Activated CD8-positive, alpha-beta memory T cell treated with anti-CD3 and anti-CD28 coated beads, Interleukin-2, amount 50 U/mL, for 1 hour (primary cell): Measurements from ENCODE around the gene TSPAN11.
"Not testable (repeated sequence)": the region's sequence is repeated elsewhere in the genome, so short reads cannot be mapped to it uniquely, and the experiment has no call there.

ENCODE experiments used
- DNase-seq: peaks from one replicate; pipeline ENCODE4 v3.0.0-alpha.2; 2020; ENCODE audit errors: extremely low read depth

The TSPAN11 gene, protein sequence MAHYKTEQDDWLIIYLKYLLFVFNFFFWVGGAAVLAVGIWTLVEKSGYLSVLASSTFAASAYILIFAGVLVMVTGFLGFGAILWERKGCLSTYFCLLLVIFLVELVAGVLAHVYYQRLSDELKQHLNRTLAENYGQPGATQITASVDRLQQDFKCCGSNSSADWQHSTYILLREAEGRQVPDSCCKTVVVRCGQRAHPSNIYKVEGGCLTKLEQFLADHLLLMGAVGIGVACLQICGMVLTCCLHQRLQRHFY

DNA sequence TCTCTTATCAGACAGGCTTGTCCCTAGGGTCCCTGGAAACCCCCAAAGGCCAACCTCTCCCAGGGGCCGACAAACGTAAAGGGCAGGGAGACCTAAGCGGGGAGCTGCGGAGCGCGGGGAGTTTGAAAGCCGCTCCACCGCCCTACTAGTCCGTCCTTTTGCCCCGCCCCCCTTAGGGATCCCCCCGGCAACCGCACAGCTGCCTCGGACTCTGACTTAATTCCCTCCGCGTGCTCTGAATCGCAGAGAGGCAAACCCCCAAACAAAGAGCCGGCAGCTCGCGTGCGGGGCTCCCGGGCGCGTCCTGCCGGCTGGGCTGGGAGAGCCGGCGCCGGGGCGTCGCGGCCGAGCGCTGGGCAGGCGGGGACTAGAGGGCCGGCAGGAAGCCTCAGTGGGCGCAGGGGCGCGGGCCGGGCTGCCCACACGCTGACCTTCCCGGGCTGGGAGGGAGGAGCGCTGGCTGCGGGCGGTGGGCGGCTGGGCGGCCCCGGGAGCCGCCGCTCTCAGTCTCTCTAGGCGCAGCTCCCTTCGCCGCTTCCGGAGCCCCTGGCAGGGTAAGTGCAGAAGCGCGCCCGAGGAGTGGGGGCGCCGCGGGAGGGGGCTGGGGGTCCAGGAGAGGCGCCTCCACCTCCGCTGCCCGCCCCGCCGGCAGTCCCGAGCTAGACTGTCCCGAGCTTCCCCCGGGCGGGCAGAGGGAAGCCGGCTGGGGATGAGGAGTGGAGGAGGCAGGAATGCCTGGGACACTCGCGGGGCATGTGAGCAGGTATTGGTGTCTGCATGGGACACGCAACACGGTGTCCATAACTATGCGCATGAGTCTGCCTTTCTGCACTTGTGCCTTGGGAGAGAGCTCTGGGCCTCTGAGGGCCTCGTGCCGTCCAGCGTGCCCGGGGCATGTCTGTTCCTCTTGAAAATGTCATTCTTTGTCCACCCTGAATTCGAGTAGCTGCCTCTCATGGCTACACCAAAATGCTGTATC lies at the start of gene TSPAN11:
TSS of gene TSPAN11 (plus strand) at position 506 of the 979 bp plus-strand sequence. CDS start 27,244 bp downstream, outside the sequence.
- DNase-seq, result no peak

DNA sequence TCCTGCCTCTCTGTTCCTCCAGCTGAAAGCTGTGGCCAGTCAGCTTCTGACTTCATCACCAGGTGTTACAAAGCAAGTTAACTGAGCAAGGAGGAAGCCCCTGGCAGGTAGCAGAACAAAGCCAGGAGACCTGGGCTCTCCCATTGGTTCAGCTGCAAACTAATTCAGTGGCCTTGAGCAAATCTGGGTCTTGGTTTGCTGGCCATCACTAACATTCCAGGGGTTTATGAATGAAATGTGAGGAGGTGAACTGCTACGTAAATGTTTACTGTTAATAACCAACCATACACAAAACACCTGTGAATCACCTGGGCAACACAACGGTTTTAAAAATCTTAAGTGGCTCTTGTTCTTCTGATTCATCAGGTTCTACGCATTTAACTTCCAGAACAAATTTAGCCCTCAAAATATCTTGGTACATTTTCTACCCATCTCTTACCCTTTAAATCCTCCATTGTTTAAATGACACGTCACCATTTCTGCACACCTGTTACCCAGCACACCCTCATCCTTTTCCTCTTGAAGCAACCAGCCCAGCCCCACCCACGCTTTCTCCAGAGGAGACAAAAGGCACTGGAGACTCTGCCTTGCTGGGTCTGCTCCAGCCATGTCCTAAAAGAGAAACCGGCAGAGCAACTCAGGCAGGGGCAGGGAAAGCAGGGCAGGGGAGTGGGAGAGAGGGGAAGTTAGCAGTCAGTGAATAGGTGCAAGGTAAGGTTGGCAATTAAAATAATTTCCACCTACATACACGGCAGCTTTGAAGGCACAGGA lies 49.3 kb upstream of the TSPAN11 start:
- no peak for DNase-seq

DNA sequence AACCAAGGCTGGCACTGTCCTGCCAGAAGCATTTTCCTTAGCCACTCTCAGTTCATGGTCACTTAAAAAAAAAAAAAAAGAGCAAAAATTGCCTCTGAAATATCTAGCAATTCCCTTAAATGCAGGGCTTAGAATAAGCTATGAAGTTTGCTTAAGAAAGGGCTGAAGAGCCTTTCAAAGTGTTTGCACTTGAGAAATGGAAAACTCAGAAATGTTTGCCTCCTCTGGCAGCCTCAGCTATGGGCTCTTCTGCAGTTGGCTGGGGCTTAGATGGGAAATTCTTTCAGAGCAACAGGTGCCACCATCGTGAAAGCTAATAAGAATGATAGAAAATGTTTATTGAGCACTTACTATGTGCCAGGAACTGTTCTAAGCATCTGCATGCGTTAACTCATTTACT lies 48.5 kb upstream of the TSPAN11 start:
- DNase-seq, result no peak

DNA sequence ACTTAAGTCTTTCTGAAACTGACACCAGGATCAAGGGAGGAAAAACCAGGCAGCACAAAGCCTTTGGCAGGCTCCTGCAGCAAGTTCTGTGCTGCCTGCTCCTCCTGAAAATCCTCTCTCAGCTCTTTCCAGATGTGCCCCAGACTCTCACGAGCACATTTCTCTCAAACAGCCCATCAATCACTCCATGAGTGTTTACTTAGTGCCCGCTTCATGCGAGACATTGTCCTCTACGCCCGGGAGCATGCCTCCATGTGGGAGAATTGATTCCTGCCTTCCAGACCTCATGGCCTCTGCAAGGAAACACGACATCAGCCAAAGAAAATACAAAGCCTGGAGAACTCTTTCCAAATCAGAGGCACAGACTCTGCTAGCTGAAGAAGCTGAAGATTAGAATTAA lies 46.5 kb upstream of the TSPAN11 start:
- DNase-seq, result no peak

DNA sequence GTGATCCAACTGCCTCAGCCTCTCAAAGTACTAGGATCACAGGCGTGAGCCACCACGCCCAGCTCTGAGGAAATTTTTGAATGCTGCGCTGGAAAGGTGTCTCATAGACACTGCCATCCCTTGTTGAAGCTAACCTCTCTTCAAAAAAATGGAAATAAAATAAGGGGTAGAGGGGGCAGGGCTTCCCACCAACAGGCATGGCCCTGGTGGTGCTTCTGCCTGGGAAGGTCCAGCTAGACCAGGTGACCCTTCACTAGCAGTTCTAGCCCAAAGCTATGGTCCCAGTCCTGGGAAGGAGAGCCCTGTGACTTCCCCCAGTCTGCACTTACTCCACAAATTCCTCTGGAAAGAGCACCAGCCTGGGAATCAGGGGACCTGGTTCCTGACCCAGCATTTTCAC lies 45.7 kb upstream of the TSPAN11 start:
- DNase-seq, result no peak

DNA sequence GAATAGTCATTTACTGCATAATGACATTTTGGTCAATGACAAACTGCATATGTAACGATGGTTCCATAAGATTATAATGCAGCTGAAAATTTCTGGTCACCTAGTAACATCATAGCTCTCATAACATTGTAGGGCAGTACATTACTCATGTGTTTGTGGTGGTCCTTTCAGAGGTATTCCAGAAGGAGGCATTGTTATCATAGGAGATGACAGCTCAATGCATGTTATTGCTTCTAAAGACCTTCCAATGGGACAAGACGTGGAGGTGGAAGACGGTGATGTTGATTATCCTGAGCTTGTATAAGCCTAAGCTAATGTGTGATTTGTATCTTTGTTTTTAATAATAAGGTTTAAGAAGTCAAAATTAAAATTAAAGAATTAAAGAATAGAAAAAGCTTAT lies 43.8 kb upstream of the TSPAN11 start:
- no peak for DNase-seq

DNA sequence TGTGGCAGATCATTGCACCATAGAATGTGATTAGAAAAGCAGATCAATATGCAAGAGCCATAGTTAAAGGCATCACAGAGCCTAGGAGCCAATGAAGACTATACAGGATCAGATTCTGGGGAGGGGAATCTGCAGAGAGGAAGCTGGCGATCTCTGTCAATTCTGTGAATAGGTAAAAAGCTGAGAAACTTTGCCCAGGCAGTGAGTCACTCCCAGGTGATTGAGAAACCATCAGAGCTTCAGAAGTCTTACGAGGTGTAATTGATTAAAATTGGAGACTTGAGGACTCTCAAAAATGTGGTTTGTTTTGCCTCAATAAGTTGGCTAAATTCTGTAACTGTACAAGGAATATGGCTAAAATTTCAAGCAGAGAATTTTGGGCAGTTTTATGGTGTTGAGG lies 41.7 kb upstream of the TSPAN11 start:
- DNase-seq, result no peak

DNA sequence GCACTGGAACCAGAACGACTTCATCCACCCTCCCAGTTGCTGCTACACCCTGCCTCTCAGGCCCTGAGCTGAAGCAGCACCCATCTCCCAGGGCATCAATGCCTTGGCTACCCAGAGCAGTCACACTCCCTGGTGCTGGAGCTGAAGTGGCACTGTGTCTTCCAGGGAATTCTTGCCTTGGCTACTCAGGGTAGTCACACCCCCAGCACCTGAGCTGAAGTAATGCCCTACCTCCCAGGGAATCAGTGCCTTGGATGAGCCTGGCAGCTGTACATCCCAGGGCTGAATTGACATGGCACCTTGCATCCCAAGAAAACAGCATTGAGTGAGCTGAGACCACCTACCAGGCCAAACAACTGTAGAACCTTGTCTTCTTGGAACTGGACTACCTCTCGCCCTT lies 41.2 kb upstream of the TSPAN11 start:
- no peak for DNase-seq

DNA sequence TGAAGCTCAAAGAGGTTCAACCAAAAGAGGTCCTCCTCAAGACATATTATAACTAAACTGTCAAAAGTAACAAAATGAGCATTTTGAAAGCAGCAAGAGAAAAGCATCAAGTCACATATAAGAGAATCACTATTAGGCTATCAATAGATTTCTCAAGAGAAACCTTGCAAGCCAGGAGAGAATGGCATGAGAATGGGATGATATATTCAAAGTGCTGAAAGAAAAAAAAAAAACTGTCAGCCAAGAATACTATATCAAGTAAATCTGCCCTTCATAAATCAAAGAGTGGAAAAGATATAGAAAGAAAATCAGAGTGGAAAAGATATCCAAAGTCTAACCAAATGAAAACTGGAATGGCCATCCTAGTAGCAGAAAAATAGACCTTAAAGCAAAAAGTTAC lies 39.3 kb upstream of the TSPAN11 start:
- DNase-seq, result no peak

DNA sequence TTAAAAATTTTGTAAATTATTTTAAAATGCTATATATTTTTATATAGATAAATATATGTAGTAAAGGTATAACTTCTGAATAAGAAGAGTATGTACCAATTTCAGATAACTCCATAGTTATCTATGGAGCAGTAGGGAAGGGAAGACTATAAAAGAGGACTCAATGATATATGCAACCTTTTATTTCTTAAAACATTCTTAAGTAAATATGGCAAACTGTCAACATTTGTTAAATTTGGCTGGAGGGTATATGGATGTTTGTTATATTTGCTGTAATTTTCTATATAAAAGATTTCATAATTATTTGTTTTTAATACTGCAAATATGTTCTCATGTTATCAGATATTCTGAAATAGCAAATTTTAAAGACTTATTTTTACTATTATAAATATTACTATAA lies 38.3 kb upstream of the TSPAN11 start:
- DNase-seq, result no peak

DNA sequence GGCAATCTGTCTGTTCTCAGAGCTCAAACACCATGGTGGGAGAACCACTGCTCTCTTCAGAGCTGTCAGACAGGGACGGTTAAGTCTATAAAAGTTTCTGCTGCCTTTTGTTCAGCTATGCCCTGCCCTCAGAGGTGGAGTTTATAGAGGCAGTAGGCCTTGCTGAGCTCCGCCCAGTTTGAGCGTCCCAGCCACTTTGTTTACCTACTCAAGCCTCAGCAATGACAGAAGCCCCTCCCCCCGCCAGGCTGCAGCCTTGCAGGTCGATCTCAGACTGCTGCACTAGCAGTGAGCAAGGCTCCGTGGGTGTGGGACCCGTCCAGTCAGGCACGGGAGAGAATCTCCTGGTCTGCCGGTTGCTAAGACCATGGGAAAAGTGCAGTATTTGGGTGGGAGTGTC lies 32.0 kb upstream of the TSPAN11 start:
- DNase-seq, result not testable (repeated sequence)

DNA sequence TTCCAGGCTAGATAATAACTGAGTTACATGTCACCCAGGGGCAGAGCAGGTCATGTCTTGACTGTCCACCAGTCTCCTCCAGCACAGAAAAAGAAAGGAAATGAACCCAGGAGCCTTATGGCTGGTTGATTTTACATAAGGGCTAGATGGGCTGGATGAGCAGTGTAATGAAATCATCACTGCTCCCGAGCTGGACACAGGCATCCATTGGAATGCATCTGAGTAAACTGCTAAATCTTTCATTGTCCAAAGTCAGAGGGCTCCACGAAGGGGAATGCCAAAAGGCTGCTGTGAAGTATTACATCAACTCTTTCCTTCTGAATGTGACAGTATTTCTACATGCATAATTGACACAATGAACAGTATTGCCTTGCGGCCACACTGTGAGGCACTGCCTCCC lies 30.1 kb upstream of the TSPAN11 start:
- no peak for DNase-seq

DNA sequence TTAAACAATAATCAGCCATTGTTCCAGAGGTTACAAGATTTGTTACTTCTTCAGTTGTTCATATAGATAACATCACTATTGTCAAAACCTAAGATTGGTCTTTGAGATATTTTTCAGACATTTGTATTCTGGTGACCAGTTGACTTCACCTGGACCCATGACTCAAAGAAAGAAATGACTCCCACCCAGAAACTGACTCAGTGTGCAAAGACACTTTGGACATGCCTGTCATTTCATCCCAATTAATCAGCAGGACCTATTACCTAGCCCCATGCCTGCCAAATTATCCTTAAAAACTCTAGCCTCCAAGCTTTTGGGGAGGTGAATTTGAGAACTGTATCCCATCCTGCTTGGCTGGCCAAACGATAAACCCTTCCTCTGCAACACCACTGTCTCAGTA lies 27.7 kb upstream of the TSPAN11 start:
- no peak for DNase-seq

DNA sequence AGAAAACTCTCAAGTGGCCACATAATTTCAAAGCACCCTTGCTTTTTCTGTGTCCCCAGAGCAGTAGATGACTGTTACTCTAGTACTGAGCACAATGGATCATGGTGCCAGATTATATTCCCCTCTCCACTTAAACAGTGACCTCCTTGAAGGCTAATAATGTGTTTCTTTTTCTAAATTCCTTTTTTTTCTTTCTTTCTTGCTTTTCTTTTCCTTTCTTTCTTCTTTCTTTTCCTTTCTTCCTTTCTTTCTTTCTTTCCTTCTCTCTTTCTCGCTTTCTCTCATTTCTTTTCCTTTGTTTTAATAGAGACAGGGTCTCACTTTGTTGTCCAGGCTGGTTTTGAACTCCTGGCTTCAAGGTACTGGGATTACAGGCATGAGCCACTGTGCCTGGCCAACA lies 26.2 kb upstream of the TSPAN11 start:
- no peak for DNase-seq

DNA sequence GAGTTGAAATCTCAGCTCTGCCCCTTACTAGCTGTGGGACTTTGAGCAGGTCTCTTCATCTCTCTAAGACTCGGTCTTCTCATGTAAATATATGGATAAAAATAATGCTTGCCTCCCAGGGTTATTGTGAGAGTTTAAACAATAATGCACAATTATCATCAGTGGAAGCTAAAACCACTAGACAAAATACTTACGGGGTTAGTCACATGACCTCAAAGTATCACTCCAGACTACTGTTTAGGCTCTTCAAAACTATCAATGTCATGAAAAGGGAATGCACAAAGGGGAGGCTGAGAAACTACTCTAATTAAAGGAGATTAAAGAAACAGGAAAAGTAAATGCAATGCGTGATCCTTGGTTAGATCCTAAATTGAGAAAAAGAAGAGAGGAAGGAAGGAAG lies 24.5 kb upstream of the TSPAN11 start:
- DNase-seq, result no peak

DNA sequence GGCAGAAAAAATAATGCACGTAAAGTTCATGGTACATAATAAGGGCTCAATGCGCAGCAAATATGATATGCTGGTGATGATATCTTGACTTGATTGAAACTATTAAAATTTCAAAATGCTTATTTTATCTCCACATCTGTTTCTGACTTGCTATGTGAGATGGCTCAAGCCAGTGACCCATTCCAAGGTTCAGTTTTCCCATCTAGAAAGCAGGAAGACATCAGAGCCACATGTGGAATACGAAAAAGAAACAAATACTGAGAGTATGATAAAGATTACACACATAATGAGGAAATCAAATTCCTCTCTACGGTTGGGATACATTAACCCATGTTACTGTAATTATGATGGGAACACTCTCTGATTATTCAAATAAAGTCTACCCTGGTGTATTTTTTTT lies 24.0 kb upstream of the TSPAN11 start:
- DNase-seq, result no peak

DNA sequence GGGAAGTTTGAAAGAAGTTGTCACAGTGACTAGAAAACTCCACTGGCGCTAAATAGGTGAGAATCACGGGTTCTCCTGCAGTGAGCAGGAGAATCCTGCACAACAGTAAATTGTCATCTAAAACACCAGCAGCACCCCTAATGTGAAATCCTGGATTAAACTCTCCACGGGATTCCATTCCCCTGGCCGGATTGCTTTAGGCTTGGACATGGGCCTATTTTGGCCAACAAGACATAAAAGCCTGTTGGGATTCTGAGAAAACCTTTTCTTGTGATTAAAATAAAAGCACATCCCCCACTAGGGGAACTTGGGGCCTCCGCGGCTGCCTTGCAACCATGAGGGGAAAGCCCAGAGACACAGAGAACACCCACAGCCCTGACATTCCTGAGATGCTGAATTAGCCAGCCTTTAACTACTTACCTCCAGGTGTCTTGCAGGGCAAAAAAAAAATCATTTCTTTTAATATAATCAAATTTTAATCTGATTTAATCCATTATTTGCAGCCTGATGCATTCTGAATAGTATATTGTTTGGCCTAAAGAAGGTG lies 21.0 kb upstream of the TSPAN11 start:
- DNase-seq, result no peak

DNA sequence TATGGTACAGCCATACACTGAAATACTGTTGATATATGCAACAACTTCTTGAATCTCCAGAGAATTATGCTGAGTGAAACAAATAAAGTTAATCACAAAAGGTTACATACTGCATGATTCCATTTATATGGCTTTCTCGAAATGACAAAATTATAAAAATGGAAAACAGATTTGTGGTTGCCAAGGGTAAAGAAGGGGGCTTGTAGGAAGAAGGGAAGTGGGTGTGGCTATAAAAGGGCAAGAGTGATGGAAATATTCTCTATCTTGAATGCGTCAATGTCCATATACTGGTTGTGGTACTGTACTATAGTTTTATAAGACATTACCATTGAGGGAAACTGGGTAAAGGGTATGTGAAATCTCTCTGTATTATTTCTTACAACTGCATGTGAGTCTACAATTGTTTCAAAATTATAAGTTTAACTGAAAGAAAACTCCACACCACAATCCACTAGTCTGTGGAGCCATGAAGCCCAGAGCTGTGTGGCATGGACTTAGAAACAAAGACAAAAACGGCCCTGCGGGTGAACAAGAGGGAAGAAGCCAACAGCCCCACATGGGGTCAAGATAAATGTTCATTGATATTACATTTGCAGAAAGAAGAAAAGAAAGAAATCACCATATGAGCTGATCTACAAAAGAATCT lies 18.3 kb upstream of the TSPAN11 start:
- DNase-seq, result no peak

DNA sequence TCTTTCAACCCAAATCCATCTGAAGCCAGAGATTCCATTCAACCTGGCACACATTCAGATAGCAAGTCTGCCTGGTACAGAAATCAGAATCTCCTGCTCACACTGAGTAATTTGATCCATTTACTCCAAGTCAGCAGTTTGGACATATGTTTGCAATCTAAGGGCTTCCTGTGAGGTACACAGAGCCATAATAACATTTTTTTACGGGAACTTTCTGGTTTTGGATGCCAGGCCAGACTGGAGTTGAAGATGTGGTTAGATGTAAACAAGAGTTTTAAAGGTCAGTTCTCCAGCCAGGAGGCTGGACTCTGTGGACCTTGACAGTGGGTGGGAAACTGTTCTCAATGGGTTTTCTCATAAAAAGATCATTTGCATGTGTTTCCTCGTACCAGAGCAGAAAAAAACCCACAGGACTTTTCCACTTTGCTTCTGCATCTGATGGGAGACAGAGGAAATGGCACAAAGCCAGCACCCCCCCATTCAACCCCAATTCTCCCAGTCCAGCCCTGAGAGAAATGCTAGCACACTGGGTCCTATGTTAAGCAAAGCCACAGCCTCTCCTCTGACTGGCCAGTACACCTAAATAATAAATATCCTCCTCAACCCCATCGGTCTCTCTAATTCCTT lies 17.7 kb upstream of the TSPAN11 start:
- no peak for DNase-seq

DNA sequence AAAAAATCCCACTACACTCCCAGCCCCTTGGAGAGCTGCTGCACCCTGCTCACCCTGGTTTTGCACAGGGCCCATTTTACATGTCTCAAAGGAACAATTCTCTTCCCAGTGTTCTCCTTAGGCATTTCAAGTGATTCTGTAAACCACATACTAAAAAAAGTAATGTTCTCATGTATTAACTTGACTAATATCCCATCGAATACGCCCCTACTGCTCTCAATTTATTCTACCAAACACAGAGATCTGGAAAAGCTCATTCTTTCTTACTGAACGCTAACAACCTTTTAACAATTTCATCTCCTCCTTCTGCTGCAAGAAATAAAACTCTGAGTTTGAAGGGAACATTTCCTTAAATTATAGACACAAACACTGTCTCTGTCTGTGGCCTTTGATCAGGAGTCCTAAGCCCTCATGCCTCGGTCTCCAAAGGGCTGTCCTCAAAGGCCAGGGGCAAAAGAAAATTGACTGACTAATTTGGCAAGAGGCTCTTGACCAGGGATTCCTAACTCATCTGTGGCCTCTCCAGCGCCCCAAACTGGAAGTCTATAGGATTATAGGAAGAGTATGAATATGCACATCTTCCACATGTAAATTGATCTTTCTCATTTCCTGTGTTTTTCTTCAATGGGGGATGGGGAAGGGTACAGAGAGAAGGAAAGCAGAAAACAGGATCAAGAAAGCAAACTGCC lies 17.1 kb upstream of the TSPAN11 start:
- DNase-seq, result no peak

DNA sequence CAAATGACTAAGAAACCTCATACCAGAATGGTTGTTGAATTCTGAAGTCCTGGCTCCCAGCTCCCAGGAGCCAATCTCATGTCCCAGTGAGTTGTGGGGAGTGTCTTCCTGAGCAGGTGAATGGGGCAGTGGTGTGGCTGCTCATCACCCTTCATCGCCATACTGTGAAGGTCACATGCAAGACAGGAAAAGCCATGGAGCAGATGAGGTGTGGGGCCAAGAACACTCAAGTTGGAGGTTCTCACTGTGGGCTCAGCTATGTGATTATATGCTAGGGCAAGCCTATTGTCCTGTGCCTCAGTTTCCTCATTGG lies 16.6 kb upstream of the TSPAN11 start:
- no peak for DNase-seq
